ENCODE data around the gene HSF4. TPM values are rescaled to one million over a fixed set of nuclear protein-coding genes. Genes with fewer than 3 reads are reported as not detected.

The HSF4 gene
- total RNA-seq, 1 experiment from 2014 or later, result 1.2 TPM

DNA sequence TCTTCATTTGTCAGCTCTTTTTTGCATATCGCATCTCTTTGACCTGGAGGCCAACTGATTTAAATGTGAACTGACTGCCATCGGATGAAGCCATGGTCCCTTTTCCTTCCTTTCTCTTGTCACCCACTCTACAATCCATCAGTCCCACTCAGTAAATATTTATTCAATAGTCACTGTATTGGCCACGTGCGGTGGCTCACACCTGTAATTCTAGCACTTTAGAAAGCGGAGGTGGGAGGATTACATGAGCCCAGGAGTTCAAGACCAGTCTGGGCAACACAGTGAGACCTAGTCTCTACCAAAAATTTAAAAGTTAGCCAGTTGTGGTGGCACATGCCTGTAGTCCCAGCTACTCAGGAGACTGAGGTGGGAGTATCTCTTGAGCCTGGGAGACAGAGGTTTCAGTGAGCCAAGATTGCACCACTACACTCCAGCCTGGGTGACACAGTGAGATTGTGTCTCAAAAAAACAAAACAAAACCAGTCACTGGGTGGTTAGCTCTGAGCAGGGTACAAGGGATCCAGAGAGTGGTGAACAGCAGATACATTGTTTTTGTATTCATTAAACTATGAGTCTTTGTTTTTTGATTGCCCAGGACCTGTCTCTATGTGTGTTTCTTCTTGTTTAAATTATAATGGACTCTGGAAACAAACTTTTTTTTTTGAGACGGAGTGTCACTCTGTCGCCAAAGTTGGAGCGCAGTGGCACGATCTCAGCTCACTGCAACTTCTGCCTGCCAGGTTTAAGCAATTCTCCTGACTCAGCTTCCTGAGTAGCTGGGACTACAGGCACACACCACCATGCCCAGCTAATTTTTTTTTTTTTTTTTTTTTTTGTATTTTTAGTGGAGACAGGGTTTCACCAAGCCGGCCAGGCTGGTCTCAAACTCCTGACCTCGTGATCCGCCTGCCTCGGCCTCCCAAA lies 47.9 kb upstream of the HSF4 start:
- WGBS (ENCODE audit: extremely low coverage, insufficient read length, low lambda C conversion rate), result no CpG with 5 or more reads among the region's 13 CpGs
- H3K18ac ChIP-seq (ENCODE audit: insufficient read length, low read depth, low read length), result no peak overlapping the region
- TF ChIP-seq, protein P1, sequence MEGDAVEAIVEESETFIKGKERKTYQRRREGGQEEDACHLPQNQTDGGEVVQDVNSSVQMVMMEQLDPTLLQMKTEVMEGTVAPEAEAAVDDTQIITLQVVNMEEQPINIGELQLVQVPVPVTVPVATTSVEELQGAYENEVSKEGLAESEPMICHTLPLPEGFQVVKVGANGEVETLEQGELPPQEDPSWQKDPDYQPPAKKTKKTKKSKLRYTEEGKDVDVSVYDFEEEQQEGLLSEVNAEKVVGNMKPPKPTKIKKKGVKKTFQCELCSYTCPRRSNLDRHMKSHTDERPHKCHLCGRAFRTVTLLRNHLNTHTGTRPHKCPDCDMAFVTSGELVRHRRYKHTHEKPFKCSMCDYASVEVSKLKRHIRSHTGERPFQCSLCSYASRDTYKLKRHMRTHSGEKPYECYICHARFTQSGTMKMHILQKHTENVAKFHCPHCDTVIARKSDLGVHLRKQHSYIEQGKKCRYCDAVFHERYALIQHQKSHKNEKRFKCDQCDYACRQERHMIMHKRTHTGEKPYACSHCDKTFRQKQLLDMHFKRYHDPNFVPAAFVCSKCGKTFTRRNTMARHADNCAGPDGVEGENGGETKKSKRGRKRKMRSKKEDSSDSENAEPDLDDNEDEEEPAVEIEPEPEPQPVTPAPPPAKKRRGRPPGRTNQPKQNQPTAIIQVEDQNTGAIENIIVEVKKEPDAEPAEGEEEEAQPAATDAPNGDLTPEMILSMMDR (conservative IDR thresholded peaks at IDR 0.05), result no peak

More for the DNA sequence above, 47.9 kb upstream of the HSF4 start:
- no peak overlapping the region for H2AK5ac ChIP-seq (ENCODE audit: insufficient read length, low read length)
- H3K27ac Mint-ChIP-seq, result peak overlapping the region; percentile 10 to 76 (median 31); a peak in 5 of 7 replicates
- H3K4me3 Mint-ChIP-seq, result no peak overlapping the region
- H3K36me3 Mint-ChIP-seq (ENCODE audit: insufficient read depth in 1 of 3, low read depth in 3 of 3), result peaks cover 0 to 13% (median 13%) of the 10 kb centered on the region in 3 experiments; a peak in 6 of 7 replicates
- DNase-seq, result no peak
- no peak overlapping the region for H3K23ac ChIP-seq (ENCODE audit: insufficient read length, low read depth, low read length)
- H2BK15ac ChIP-seq (ENCODE audit: low read depth, low read length), result no peak overlapping the region
- no peak overlapping the region for H2BK12ac ChIP-seq (ENCODE audit: insufficient read length, low read depth, low read length)
- H3K14ac ChIP-seq (ENCODE audit: insufficient read depth, low read length), result no peak overlapping the region
- no peaks in the 10 kb centered on the region for H3K9me3 Mint-ChIP-seq
- peaks cover 6 to 7% of the 10 kb centered on the region in 2 experiments for H3K4me1 Mint-ChIP-seq
- H3T11ph ChIP-seq (ENCODE audit: low read length), result no peak overlapping the region
- no peaks in the 10 kb centered on the region for H3K27me3 ChIP-seq (ENCODE audit: insufficient read depth, low read length)
- no peak overlapping the region for H3K56ac ChIP-seq (ENCODE audit: insufficient read length, low read depth, low read length)
- no peaks in the 10 kb centered on the region; the same call in 1 of the 2 replicates for H3K79me2 ChIP-seq (ENCODE audit: insufficient read depth, low read length)
- H3K27me3 Mint-ChIP-seq (ENCODE audit: low read depth), result no peaks in the 10 kb centered on the region; the same call in 1 of the 2 replicates
- H4K20me1 ChIP-seq (ENCODE audit: control insufficient read depth, insufficient read depth, insufficient read length), result no peaks in the 10 kb centered on the region
- H4K91ac ChIP-seq (ENCODE audit: insufficient read length, low read depth, low read length), result no peak overlapping the region
- no peak overlapping the region for H2AFZ ChIP-seq (ENCODE audit: low read length)
- no peaks in the 10 kb centered on the region for H3K9me3 ChIP-seq (ENCODE audit: control insufficient read depth, low read depth, low read length)
- H3K4ac ChIP-seq (ENCODE audit: low read depth, low read length), result no peak overlapping the region
- H3K4me2 ChIP-seq (ENCODE audit: insufficient read depth, insufficient read length, low read length), result no peak overlapping the region
- H3K79me1 ChIP-seq (ENCODE audit: insufficient read depth, low read depth, low read length, poor library complexity, severe bottlenecking), result peaks cover 5% of the 10 kb centered on the region
- H3K27ac ChIP-seq (ENCODE audit: insufficient read length, low read depth, low read length), result no peak overlapping the region
- no peak overlapping the region for H4K8ac ChIP-seq (replicated peaks; ENCODE audit: insufficient read length, low read depth, low read length)
- H3K9ac ChIP-seq (ENCODE audit: extremely low read depth, insufficient read length, low read length), result no peak overlapping the region
- no peak overlapping the region for H4K5ac ChIP-seq (ENCODE audit: insufficient read length, low read depth, low read length)
- no peaks in the 10 kb centered on the region for H3K23me2 ChIP-seq (ENCODE audit: insufficient read length, low read depth, low read length, poor library complexity, severe bottlenecking)
- no peak overlapping the region for H2BK5ac ChIP-seq (ENCODE audit: insufficient read length, low read length)
- H3K4me1 ChIP-seq (ENCODE audit: insufficient read depth, low read length), result no peaks in the 10 kb centered on the region; the same call in 1 of the 2 replicates
- H2BK120ac ChIP-seq (ENCODE audit: low read depth, low read length, poor library complexity, severe bottlenecking), result no peak overlapping the region
- no peak overlapping the region for H2BK20ac ChIP-seq (ENCODE audit: low read depth, low read length, poor library complexity, severe bottlenecking)

Measured in H9 (cell line).